Astrocyte (in vitro differentiated cells and primary cell): ENCODE measurements around the gene HES6. TPM values are rescaled to one million over a fixed set of nuclear protein-coding genes. Genes with fewer than 3 reads are reported as not detected.

Source experiments
- DNase-seq: peaks from one replicate; pipeline ENCODE4 v3.0.0-alpha.2; 2010; ENCODE audit warnings: low read depth
- FAIRE-seq: peaks from 2 replicates; lab custom pipeline; 2011; peaks lifted over from hg19 to GRCh38; lab: Jason Lieb, UNC
- H2AFZ ChIP-seq: 2 replicates; pipeline ENCODE4 v1.6.0; 2012; ENCODE audit warnings: low read depth, low read length, inconsistent platforms
- H3K27ac ChIP-seq: 2 replicates; pipeline ENCODE4 v1.5.1; 2011; ENCODE audit warnings: low read depth, low read length, inconsistent platforms
- H3K27me3 ChIP-seq: 2 replicates; pipeline ENCODE4 v1.6.0; 2011; ENCODE audit warnings: low read length, inconsistent platforms; ENCODE audit not compliant: insufficient read depth
- H3K36me3 ChIP-seq: 2 replicates; pipeline ENCODE4 v1.5.1; 2011; ENCODE audit warnings: low read length, inconsistent platforms; ENCODE audit not compliant: insufficient read depth
- H3K4me1 ChIP-seq: 2 replicates; pipeline ENCODE4 v1.5.1; 2011; ENCODE audit warnings: low read length, inconsistent platforms; ENCODE audit not compliant: insufficient read depth
- H3K4me2 ChIP-seq: 2 replicates; pipeline ENCODE4 v1.6.0; 2012; ENCODE audit warnings: low read length, inconsistent platforms
- H3K4me3 ChIP-seq: 2 replicates; pipeline ENCODE4 v1.5.1; 2011; ENCODE audit warnings: low read depth, mild to moderate bottlenecking, low read length, inconsistent platforms; ENCODE audit not compliant: insufficient read depth
- H3K79me2 ChIP-seq: 2 replicates; pipeline ENCODE4 v1.6.0; 2012; ENCODE audit warnings: mild to moderate bottlenecking, low read length, inconsistent platforms; ENCODE audit not compliant: insufficient read depth
- H3K9ac ChIP-seq: 2 replicates; pipeline ENCODE4 v1.6.0; 2012; ENCODE audit warnings: mild to moderate bottlenecking, low read length, inconsistent platforms
- H3K9me3 ChIP-seq: 2 replicates; pipeline ENCODE4 v1.5.1; 2012; ENCODE audit warnings: low read depth, mild to moderate bottlenecking, low read length, inconsistent platforms; ENCODE audit not compliant: insufficient read depth
- H4K20me1 ChIP-seq: 2 replicates; pipeline ENCODE4 v1.6.0; 2012; ENCODE audit warnings: low read length, inconsistent platforms; ENCODE audit not compliant: insufficient read depth
- H3K27ac Mint-ChIP-seq: one replicate; pipeline ENCODE4 v1.8.0; 2021; ENCODE audit warnings: mild to moderate bottlenecking, mixed read lengths; ENCODE audit not compliant: unreplicated experiment
- H3K27me3 Mint-ChIP-seq: one replicate; pipeline ENCODE4 v1.8.0; 2021; ENCODE audit warnings: low read depth, mixed read lengths; ENCODE audit not compliant: unreplicated experiment
- H3K36me3 Mint-ChIP-seq: one replicate; pipeline ENCODE4 v1.8.0; 2021; ENCODE audit warnings: low read depth, mixed read lengths; ENCODE audit not compliant: unreplicated experiment
- H3K4me1 Mint-ChIP-seq: one replicate; pipeline ENCODE4 v1.8.0; 2021; ENCODE audit warnings: low read depth, mixed read lengths; ENCODE audit not compliant: unreplicated experiment
- H3K4me3 Mint-ChIP-seq: one replicate; pipeline ENCODE4 v1.8.0; 2021; ENCODE audit warnings: mild to moderate bottlenecking, moderate library complexity, mixed read lengths; ENCODE audit not compliant: unreplicated experiment
- H3K9me3 Mint-ChIP-seq: one replicate; pipeline ENCODE4 v1.8.0; 2021; ENCODE audit warnings: mild to moderate bottlenecking, mixed read lengths; ENCODE audit not compliant: unreplicated experiment
- EZH2 ChIP-seq: IDR thresholded peaks from 2 replicates; pipeline ENCODE4 v1.6.1; 2012; ENCODE audit warnings: mild to moderate bottlenecking, low read length, inconsistent platforms; ENCODE audit not compliant: insufficient read depth
- total RNA-seq: library from RNA; stranded (reverse); gene quantifications from 2 replicates; pipeline ENCODE4 v1.2.1, GENCODE V29; 2021
- TF ChIP-seq, protein P1 (sequence below): IDR thresholded peaks from 2 replicates; pipeline ENCODE4 v1.5.1; 2011; ENCODE audit warnings: low read depth, mild to moderate bottlenecking, inconsistent platforms, low read length, moderate library complexity; ENCODE audit not compliant: insufficient read depth

HES6 gene
- total RNA-seq, 1 donor from 2014 or later, result 3.0 TPM

DNA sequence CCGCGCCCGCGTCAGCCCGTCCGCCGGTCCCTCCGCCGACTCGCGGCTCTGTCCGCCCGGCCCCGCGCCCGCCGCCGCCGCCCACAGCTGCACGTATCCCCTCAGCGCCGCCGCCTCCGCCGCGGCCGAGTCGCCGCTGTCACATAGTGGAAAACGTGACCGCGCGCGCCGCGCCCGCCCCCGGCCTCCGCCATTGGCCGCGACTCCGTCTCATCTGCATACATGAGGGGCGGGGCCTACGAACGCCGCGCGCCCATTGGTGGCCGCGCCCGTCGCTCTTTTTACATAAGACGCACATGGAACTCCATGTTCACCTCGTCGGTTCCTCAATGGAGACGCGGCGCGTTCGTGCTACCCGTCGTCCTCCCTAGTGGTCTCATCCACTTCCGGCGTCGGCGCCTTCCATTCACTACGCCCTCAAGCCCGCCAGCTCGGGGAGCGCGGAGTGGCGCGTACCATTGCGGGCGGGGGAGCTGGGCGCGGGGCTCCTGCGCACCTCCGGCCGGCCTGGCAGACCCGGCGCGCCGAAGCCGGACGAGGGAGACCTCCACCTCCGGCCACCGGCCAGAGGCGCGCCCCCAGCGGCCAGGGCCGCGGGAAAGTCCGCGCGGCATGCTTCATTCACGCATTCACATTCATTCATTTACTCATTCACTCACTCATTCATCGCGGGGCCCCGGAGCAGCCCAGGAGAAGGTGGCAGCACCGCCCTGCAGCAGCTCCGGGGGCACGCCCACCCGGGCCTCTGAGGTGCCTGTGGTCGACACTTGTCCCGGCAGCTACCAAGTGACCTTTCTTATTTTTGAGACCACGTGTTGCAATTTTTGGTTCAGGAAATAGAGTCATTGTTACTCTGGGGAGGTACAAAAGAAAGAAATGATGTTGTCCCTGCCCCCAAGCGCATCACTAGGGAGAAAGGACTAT lies 49.1 kb upstream of the HES6 start:
- peaks cover 26% of the 10 kb centered on the region for H3K4me1 Mint-ChIP-seq
- FAIRE-seq, result no peak
- H3K79me2 ChIP-seq, result peaks cover 24% of the 10 kb centered on the region
- H3K36me3 Mint-ChIP-seq, result no peaks in the 10 kb centered on the region
- peak overlapping the region; percentile 87 for H3K4me3 Mint-ChIP-seq
- peaks cover 5% of the 10 kb centered on the region for H3K27me3 Mint-ChIP-seq
- no peaks in the 10 kb centered on the region for H3K9me3 ChIP-seq
- H2AFZ ChIP-seq, result peak overlapping the region; percentile 81
- H3K9ac ChIP-seq, result peak overlapping the region; percentile 94
- peak overlapping the region; percentile 78 for H3K4me3 ChIP-seq
- TF ChIP-seq EZH2, result no peak
- TF ChIP-seq, protein P1, sequence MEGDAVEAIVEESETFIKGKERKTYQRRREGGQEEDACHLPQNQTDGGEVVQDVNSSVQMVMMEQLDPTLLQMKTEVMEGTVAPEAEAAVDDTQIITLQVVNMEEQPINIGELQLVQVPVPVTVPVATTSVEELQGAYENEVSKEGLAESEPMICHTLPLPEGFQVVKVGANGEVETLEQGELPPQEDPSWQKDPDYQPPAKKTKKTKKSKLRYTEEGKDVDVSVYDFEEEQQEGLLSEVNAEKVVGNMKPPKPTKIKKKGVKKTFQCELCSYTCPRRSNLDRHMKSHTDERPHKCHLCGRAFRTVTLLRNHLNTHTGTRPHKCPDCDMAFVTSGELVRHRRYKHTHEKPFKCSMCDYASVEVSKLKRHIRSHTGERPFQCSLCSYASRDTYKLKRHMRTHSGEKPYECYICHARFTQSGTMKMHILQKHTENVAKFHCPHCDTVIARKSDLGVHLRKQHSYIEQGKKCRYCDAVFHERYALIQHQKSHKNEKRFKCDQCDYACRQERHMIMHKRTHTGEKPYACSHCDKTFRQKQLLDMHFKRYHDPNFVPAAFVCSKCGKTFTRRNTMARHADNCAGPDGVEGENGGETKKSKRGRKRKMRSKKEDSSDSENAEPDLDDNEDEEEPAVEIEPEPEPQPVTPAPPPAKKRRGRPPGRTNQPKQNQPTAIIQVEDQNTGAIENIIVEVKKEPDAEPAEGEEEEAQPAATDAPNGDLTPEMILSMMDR, result peak; percentile 11
- H3K27ac ChIP-seq, result peak overlapping the region; percentile 92
- H3K4me1 ChIP-seq, result peaks cover 40% of the 10 kb centered on the region
- no peaks in the 10 kb centered on the region for H3K9me3 Mint-ChIP-seq
- DNase-seq, result peak; percentile 99
- H3K4me2 ChIP-seq, result peak overlapping the region; percentile 91
- peaks cover 15% of the 10 kb centered on the region for H4K20me1 ChIP-seq
- no peaks in the 10 kb centered on the region for H3K36me3 ChIP-seq
- H3K27ac Mint-ChIP-seq, result peak overlapping the region; percentile 69
- H3K27me3 ChIP-seq, result no peaks in the 10 kb centered on the region

- peak within 1 kb of the TSS; percentile 94 for H3K27ac Mint-ChIP-seq
- Histone ChIP-seq H3K79me2 (peaks cover 33% of the 10 kb centered on the region), H3K4me2 (peak within 1 kb of the TSS; percentile 91), H3K9me3 (no peaks in the 10 kb centered on the region), H4K20me1 (peaks cover 19% of the 10 kb centered on the region), H3K4me1 (peaks cover 40% of the 10 kb centered on the region), H3K27ac (peak within 1 kb of the TSS; percentile 92), H3K9ac (peak within 1 kb of the TSS; percentile 94), H3K4me3 (peak within 1 kb of the TSS; percentile 78), H2AFZ (peak within 1 kb of the TSS; percentile 81), H3K36me3 (no peaks in the 10 kb centered on the region), H3K27me3 (no peaks in the 10 kb centered on the region)
- TF ChIP-seq, protein P1, result no peak
- TF ChIP-seq EZH2, result no peak
- H3K4me3 Mint-ChIP-seq, result peak within 1 kb of the TSS; percentile 87
- no peaks in the 10 kb centered on the region for H3K36me3 Mint-ChIP-seq
- peaks cover 26% of the 10 kb centered on the region for H3K4me1 Mint-ChIP-seq
- DNase-seq (peak; percentile 84), FAIRE-seq (no peak)
- no peaks in the 10 kb centered on the region for H3K9me3 Mint-ChIP-seq
- H3K27me3 Mint-ChIP-seq, result peaks cover 8% of the 10 kb centered on the region
Measured at GRCh38 chr2:238287737-238288649, 48.2 kb upstream of the HES6 start, which contains the start of gene PER2. Gene PER2 (minus strand): TSS chr2:238288610. CDS start chr2:238277936, 10,674 bp downstream.
